Loucy (cell line): ENCODE results near the gene KDM2B.

ENCODE experiments used
- H2AFZ ChIP-seq: fragments of 200-600 bp; sonication (generic); 2 replicates; pipeline ENCODE4 v1.6.0; 2016; ENCODE audit warnings: antibody characterized with exemption, mild to moderate bottlenecking, low read length, moderate library complexity
- H3F3A ChIP-seq: fragments of 200-600 bp; 2 replicates; pipeline ENCODE4 v1.6.0; 2016; ENCODE audit warnings: antibody characterized with exemption, low read depth, mild to moderate bottlenecking
- H3K27me3 ChIP-seq: fragments of 200-600 bp; sonication (generic); 2 replicates; pipeline ENCODE4 v1.6.1; 2014; ENCODE audit warnings: low read length, mild to moderate bottlenecking; ENCODE audit not compliant: insufficient read depth, poor library complexity, severe bottlenecking
- H3K36me3 ChIP-seq: fragments of 200-600 bp; sonication (generic); 2 replicates; pipeline ENCODE4 v1.6.1; 2016; ENCODE audit warnings: low read length; ENCODE audit not compliant: insufficient read depth
- H3K4me1 ChIP-seq: fragments of 200-600 bp; sonication (generic); 2 replicates; pipeline ENCODE4 v1.5.1; 2014; ENCODE audit warnings: low read length, mild to moderate bottlenecking; ENCODE audit not compliant: insufficient read depth, poor library complexity, severe bottlenecking
- H3K4me2 ChIP-seq: fragments of 200-600 bp; sonication (generic); 2 replicates; pipeline ENCODE4 v1.6.0; 2014; ENCODE audit warnings: antibody characterized with exemption, low read length, low read depth, mild to moderate bottlenecking; ENCODE audit not compliant: poor library complexity, severe bottlenecking
- H3K4me3 ChIP-seq: fragments of 200-600 bp; sonication (generic); 2 replicates; pipeline ENCODE4 v1.5.1; 2014; ENCODE audit warnings: low read length, mild to moderate bottlenecking, mixed read lengths; ENCODE audit not compliant: poor library complexity, severe bottlenecking
- H3K79me2 ChIP-seq: fragments of 200-600 bp; sonication (generic); 2 replicates; pipeline ENCODE4 v1.6.1; 2014; ENCODE audit warnings: low read length; ENCODE audit not compliant: insufficient read depth
- H3K9ac ChIP-seq: fragments of 200-600 bp; sonication (generic); 2 replicates; pipeline ENCODE4 v1.6.0; 2014; ENCODE audit warnings: mild to moderate bottlenecking, low read depth, low read length, moderate library complexity; ENCODE audit not compliant: poor library complexity, severe bottlenecking
- H3K9me2 ChIP-seq: fragments of 200-600 bp; sonication (generic); replicated peaks from 2 replicates; pipeline ENCODE4 v1.6.1; 2016; ENCODE audit warnings: low read depth, low read length, mixed read lengths
- H3K9me3 ChIP-seq: fragments of 200-600 bp; sonication (generic); 2 replicates; pipeline ENCODE4 v1.6.1; 2014; ENCODE audit warnings: mild to moderate bottlenecking, antibody characterized with exemption, low read length, low read depth; ENCODE audit not compliant: insufficient read depth
- H4K20me1 ChIP-seq: fragments of 200-600 bp; sonication (generic); 2 replicates; pipeline ENCODE4 v1.6.0; 2014; ENCODE audit warnings: antibody characterized with exemption, low read length, mild to moderate bottlenecking; ENCODE audit not compliant: insufficient read depth, poor library complexity, severe bottlenecking
- CTCF ChIP-seq: fragments of 200-600 bp; sonication (generic); conservative IDR thresholded peaks from 2 replicates; pipeline ENCODE4 v1.5.1; 2014; ENCODE audit warnings: mild to moderate bottlenecking, antibody characterized with exemption, low read length
- EZH2phosphoT487 ChIP-seq: fragments of 200-600 bp; IDR thresholded peaks from 2 replicates; pipeline ENCODE4 v1.6.1; 2018; ENCODE audit warnings: antibody characterized with exemption, mild to moderate bottlenecking, moderate library complexity, borderline replicate concordance

KDM2B gene

GRCh38 chr12:121530600-121531355 lies 50.0 kb downstream of the KDM2B start:
- Histone ChIP-seq H3K9me2 (no peaks in the 10 kb centered on the region), H3K27me3 (no peaks in the 10 kb centered on the region), H4K20me1 (peaks cover 6% of the 10 kb centered on the region), H3F3A (peaks cover 3% of the 10 kb centered on the region; the same call in 1 of the 2 replicates), H3K9ac (no peak overlapping the region), H2AFZ (no peak overlapping the region), H3K4me1 (peaks cover 8% of the 10 kb centered on the region), H3K9me3 (no peaks in the 10 kb centered on the region), H3K79me2 (peaks cover 33% of the 10 kb centered on the region), H3K4me2 (peak overlapping the region; percentile 20), H3K4me3 (no peak overlapping the region), H3K36me3 (peaks cover 46% of the 10 kb centered on the region; the same call in 1 of the 2 replicates)
- TF ChIP-seq CTCF (no peak), EZH2phosphoT487 (no peak)

- H2AFZ ChIP-seq, result no peak overlapping the region
- TF ChIP-seq CTCF (no peak), EZH2phosphoT487 (no peak)
- H3K4me2 ChIP-seq, result no peak overlapping the region
- no peak overlapping the region for H3K4me3 ChIP-seq
- H3K36me3 ChIP-seq, result peaks cover 60% of the 10 kb centered on the region; the same call in 1 of the 2 replicates
- H3K9ac ChIP-seq, result no peak overlapping the region
- H4K20me1 ChIP-seq, result no peaks in the 10 kb centered on the region
- H3K27me3 ChIP-seq, result no peaks in the 10 kb centered on the region
- H3K79me2 ChIP-seq, result peaks cover 35% of the 10 kb centered on the region
- H3K9me3 ChIP-seq, result no peaks in the 10 kb centered on the region
- no peaks in the 10 kb centered on the region for H3F3A ChIP-seq
- no peaks in the 10 kb centered on the region for H3K9me2 ChIP-seq
- H3K4me1 ChIP-seq, result peaks cover 8% of the 10 kb centered on the region
These were observed 51.6 kb downstream of the KDM2B start for GRCh38 chr12:121529184-121529583.

GRCh38 chr12:121525411-121525810 lies 55.4 kb downstream of the KDM2B start:
- Histone ChIP-seq H3K36me3 (peaks cover 58% of the 10 kb centered on the region; the same call in 1 of the 2 replicates), H3K4me1 (peaks cover 3% of the 10 kb centered on the region), H3K4me2 (no peak overlapping the region), H3K9me3 (no peaks in the 10 kb centered on the region), H3K79me2 (peaks cover 32% of the 10 kb centered on the region), H3K9me2 (no peaks in the 10 kb centered on the region), H3K4me3 (no peak overlapping the region), H4K20me1 (no peaks in the 10 kb centered on the region), H3K9ac (no peak overlapping the region), H3F3A (no peaks in the 10 kb centered on the region), H3K27me3 (no peaks in the 10 kb centered on the region), H2AFZ (no peak overlapping the region)
- TF ChIP-seq EZH2phosphoT487 (no peak), CTCF (no peak)
